Measurements from ENCODE around the gene ZNF785.

ZNF785 gene

GRCh38 chr16:30561089-30561816 is 24.2 kb downstream of the ZNF785 start:
- Mint-ChIP-seq H3K9me3 (no peaks in the 10 kb centered on the region), H3K36me3 (ENCODE audit: low read depth) (peaks cover 9% of the 10 kb centered on the region), H3K27ac (peak overlapping the region; percentile 85), H3K4me1 (ENCODE audit: low read depth) (peaks cover 25% of the 10 kb centered on the region), H3K4me3 (peak overlapping the region; percentile 78), H3K27me3 (no peaks in the 10 kb centered on the region)
- peak; percentile 57 for DNase-seq

DNA sequence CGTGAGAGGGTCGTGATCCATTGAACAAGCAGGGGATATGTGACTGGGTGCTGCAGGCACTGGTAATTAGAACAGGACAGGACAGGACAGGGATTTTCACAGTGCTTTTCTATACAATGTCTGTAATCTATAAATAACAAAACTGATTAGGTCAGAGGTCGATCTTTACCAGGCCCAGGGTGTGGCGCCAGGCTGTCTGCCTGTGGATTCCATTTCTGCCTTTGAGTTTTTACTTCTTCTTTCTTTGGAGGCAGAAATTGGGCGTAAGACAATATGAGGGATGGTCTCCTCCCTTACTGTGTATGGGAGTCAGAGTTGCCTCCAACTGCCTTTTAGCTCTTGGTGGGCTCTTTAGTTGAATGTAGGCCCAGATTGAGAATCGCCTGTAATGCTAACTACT is 25.8 kb downstream of the ZNF785 start:
- no peak overlapping the region for H3K4me3 Mint-ChIP-seq

GRCh38 chr16:30558789-30559377 is 26.6 kb downstream of the ZNF785 start:
- H3K36me3 Mint-ChIP-seq (ENCODE audit: low read depth): peaks cover 31% of the 10 kb centered on the region
- peak overlapping the region; percentile 90 for H3K4me3 Mint-ChIP-seq
- H3K27me3 Mint-ChIP-seq: no peaks in the 10 kb centered on the region
- H3K27ac Mint-ChIP-seq: peak overlapping the region; percentile 93
- no peaks in the 10 kb centered on the region for H3K9me3 Mint-ChIP-seq
- DNase-seq: no peak
- H3K4me1 Mint-ChIP-seq (ENCODE audit: low read depth): peaks cover 39% of the 10 kb centered on the region

More for the DNA sequence above, 25.8 kb downstream of the ZNF785 start:
- no peaks in the 10 kb centered on the region for H3K27me3 Mint-ChIP-seq
- DNase-seq: no peak
- H3K4me1 Mint-ChIP-seq (ENCODE audit: low read depth): peaks cover 32% of the 10 kb centered on the region
- peaks cover 22% of the 10 kb centered on the region for H3K36me3 Mint-ChIP-seq (ENCODE audit: low read depth)
- no peaks in the 10 kb centered on the region for H3K9me3 Mint-ChIP-seq
- no peak overlapping the region for H3K27ac Mint-ChIP-seq

- Mint-ChIP-seq H3K4me1 (ENCODE audit: low read depth) (peaks cover 46% of the 10 kb centered on the region), H3K27ac (peak within 1 kb of the TSS; percentile 93)
These were observed 27.3 kb downstream of the ZNF785 start, which contains the start of gene ZNF764 for GRCh38 chr16:30557957-30558788. Gene ZNF764, minus strand, starts transcription at chr16:30558374. Its CDS starts 192 bp downstream, at chr16:30558182.

GRCh38 chr16:30557707-30557956 is 27.9 kb downstream of the ZNF785 start:
- Mint-ChIP-seq H3K4me3 (peak overlapping the region; percentile 90), H3K27me3 (no peaks in the 10 kb centered on the region), H3K27ac (peak overlapping the region; percentile 93), H3K9me3 (no peaks in the 10 kb centered on the region), H3K4me1 (ENCODE audit: low read depth) (peaks cover 51% of the 10 kb centered on the region), H3K36me3 (ENCODE audit: low read depth) (peaks cover 43% of the 10 kb centered on the region)
- DNase-seq: no peak

More at GRCh38 chr16:30557957-30558788, 27.3 kb downstream of the ZNF785 start, which contains the start of gene ZNF764:
- peak; percentile 97 for DNase-seq
- Mint-ChIP-seq H3K36me3 (ENCODE audit: low read depth) (peaks cover 38% of the 10 kb centered on the region), H3K4me3 (peak within 1 kb of the TSS; percentile 90), H3K27me3 (no peaks in the 10 kb centered on the region), H3K9me3 (no peaks in the 10 kb centered on the region)

DNA sequence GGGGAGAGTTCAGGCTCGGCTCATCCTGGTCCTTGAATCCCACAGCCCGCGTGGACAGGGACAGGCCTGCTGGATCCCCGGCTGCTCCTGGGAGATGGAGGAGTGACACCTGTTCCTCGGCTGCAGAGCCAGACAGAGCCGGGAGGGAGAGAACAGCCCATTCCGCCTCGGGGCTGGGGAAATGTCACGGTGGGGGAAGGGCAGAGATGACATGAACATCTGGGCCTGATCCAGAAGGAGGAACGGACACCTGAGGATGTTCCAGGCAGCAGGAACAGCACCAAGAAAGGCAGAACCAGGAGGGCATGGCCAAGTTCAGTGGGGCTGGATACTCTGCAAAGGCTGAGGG is 29.4 kb downstream of the ZNF785 start:
- no peak for DNase-seq
- Mint-ChIP-seq H3K4me1 (ENCODE audit: low read depth) (peaks cover 59% of the 10 kb centered on the region), H3K27ac (peak overlapping the region; percentile 93), H3K9me3 (no peaks in the 10 kb centered on the region), H3K4me3 (peak overlapping the region; percentile 90), H3K36me3 (ENCODE audit: low read depth) (peaks cover 51% of the 10 kb centered on the region), H3K27me3 (no peaks in the 10 kb centered on the region)

DNA sequence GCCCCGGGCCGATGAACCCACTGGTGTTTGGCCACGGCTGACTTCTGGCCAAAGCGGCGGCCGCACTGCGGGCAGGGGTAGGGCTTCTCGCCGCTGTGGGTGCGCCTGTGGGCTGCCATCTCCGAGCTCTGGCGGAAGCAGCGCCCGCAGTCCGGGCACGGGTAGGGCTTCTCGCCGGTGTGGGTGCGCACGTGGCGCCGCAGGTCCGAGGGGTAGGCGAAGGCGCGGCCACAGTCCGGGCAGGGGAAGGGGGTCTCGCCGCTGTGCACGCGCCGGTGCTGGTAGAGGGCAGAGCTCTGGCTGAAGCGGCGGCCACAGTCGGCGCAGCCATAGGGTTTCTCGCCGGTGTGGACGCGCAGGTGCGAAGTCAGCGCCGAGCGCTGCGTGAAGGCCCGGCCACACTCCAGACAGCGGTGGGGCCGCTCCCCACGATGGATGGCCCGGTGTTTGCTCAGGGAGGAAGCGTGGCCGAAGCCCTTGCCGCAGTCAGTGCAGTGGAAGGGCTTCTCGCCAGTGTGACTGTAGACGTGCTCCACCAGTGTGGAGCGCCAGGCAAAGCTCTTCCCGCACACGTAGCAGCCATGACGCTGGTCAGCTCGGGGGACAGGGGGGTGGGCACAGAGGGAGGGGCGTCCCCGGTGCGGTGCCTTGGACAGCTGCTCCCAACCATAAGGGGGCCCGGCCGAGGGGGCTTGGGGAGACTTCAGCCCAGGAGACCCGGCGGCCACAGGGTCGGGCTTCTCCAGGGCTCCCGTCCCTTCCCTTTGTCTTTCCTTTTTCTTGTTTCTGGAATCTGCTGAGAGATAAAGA is 30.0 kb downstream of the ZNF785 start:
- Mint-ChIP-seq H3K27ac (peak overlapping the region; percentile 93), H3K9me3 (no peaks in the 10 kb centered on the region), H3K27me3 (no peaks in the 10 kb centered on the region), H3K4me1 (ENCODE audit: low read depth) (peaks cover 60% of the 10 kb centered on the region), H3K36me3 (ENCODE audit: low read depth) (peaks cover 51% of the 10 kb centered on the region), H3K4me3 (peak overlapping the region; percentile 90)
- DNase-seq: no peak

- H3K27ac Mint-ChIP-seq: peak overlapping the region; percentile 94
- H3K4me1 Mint-ChIP-seq (ENCODE audit: low read depth): peaks cover 61% of the 10 kb centered on the region
- H3K4me3 Mint-ChIP-seq: no peak overlapping the region
These were observed 30.8 kb downstream of the ZNF785 start for GRCh38 chr16:30554557-30555314.

DNA sequence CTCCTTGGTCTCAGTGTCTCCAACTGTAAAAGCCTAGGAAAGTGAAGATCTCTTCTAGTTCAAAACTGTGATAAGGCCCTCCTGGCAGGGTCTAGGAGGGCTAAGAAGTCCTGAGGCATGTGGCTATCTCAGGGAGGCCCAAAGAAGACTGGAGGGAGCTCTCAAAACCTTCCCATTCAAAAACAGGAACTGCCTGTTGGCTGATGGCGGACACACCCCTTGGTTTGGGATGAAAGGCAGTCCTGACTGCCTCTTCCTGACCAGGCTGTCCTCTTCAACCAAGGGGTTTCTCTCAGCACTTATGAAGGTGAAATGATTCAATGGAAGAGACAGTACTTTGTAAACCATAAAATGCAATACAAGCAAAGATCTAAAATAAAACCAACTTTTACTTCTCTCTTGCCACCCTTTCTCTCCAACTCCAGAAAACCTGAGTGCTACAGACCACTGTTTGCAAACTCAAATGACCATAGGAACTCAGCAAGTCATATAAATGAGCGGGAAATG is 32.1 kb downstream of the ZNF785 start:
- DNase-seq: no peak
- Mint-ChIP-seq H3K4me1 (ENCODE audit: low read depth) (peaks cover 63% of the 10 kb centered on the region), H3K27me3 (no peaks in the 10 kb centered on the region), H3K9me3 (no peaks in the 10 kb centered on the region), H3K36me3 (ENCODE audit: low read depth) (peaks cover 51% of the 10 kb centered on the region), H3K27ac (peak overlapping the region; percentile 94), H3K4me3 (no peak overlapping the region)

More at GRCh38 chr16:30554557-30555314, 30.8 kb downstream of the ZNF785 start:
- H3K27me3 Mint-ChIP-seq: no peaks in the 10 kb centered on the region
- no peaks in the 10 kb centered on the region for H3K9me3 Mint-ChIP-seq
- DNase-seq: no peak
- H3K36me3 Mint-ChIP-seq (ENCODE audit: low read depth): peaks cover 51% of the 10 kb centered on the region

DNA sequence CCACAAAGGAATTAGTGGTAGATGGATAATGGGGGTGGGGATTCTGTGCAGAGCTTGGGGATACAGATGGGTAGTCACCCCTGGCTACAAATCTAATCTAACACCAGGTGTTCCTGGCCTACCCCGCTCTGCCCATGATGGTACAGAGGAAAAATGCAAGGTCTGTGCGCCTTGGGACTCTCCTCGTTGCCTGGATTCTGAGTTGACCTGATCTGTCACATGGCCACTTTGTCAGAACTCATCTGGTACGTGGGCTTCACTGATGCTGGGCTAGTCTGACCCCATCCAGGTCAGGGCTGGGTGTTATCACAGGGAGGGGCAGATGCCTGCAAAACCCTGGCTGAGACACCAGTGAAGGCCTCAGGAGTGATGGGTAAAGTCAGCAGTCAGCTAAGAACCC is 32.5 kb downstream of the ZNF785 start:
- DNase-seq: no peak
- H3K4me3 Mint-ChIP-seq: no peak overlapping the region
- H3K27me3 Mint-ChIP-seq: no peaks in the 10 kb centered on the region
- H3K27ac Mint-ChIP-seq: peak overlapping the region; percentile 94
- H3K9me3 Mint-ChIP-seq: no peaks in the 10 kb centered on the region
- peaks cover 51% of the 10 kb centered on the region for H3K36me3 Mint-ChIP-seq (ENCODE audit: low read depth)
- H3K4me1 Mint-ChIP-seq (ENCODE audit: low read depth): peaks cover 63% of the 10 kb centered on the region

DNA sequence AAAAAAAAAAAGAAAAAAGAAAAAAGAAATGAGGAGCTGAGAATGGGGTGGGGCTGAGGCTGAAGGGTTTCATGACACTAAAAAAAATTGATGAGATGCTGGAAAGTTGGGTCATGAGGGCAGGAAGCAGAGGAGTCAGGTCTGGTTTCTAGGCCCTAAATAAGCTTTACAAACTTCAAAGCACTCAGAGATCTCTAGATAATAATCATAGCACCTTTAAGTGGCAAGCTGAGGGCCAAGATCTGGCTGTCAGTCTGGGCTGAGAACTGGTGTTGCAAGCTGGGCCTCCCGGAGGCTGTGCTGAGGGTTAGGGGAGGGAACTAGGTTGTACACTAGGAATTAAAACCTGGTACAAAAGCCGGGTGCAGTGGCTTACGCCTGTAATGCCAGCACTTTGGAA is 33.7 kb downstream of the ZNF785 start:
- H3K36me3 Mint-ChIP-seq (ENCODE audit: low read depth): peaks cover 44% of the 10 kb centered on the region
- peaks cover 63% of the 10 kb centered on the region for H3K4me1 Mint-ChIP-seq (ENCODE audit: low read depth)
- H3K4me3 Mint-ChIP-seq: peak overlapping the region; percentile 66
- DNase-seq: peak; percentile 72
- H3K27ac Mint-ChIP-seq: peak overlapping the region; percentile 94
- no peaks in the 10 kb centered on the region for H3K27me3 Mint-ChIP-seq
- no peaks in the 10 kb centered on the region for H3K9me3 Mint-ChIP-seq

- no peaks in the 10 kb centered on the region for H3K27me3 Mint-ChIP-seq
- no peak overlapping the region for H3K4me3 Mint-ChIP-seq
- H3K4me1 Mint-ChIP-seq (ENCODE audit: low read depth): peaks cover 44% of the 10 kb centered on the region
- peak overlapping the region; percentile 1 for H3K27ac Mint-ChIP-seq
- H3K9me3 Mint-ChIP-seq: no peaks in the 10 kb centered on the region
- no peak for DNase-seq
- H3K36me3 Mint-ChIP-seq (ENCODE audit: low read depth): peaks cover 18% of the 10 kb centered on the region
These were observed 36.9 kb downstream of the ZNF785 start for GRCh38 chr16:30548416-30549253.

- Mint-ChIP-seq H3K4me1 (ENCODE audit: low read depth) (peaks cover 20% of the 10 kb centered on the region), H3K4me3 (no peak overlapping the region), H3K27me3 (no peaks in the 10 kb centered on the region), H3K36me3 (ENCODE audit: low read depth) (no peaks in the 10 kb centered on the region), H3K27ac (peak overlapping the region; percentile 15), H3K9me3 (no peaks in the 10 kb centered on the region)
- no peak for DNase-seq
These were observed 39.4 kb downstream of the ZNF785 start for GRCh38 chr16:30546115-30546514.

All from activated T-cell treated with anti-CD3 and anti-CD28 coated beads, Interleukin-2, amount 50 U/mL, for 24 hours (primary cell).